BLaER1 treated with 17β-estradiol and CSF1 and Interleukin-3, amounts not matched to agents 10 nM and 100 nM (cell line): ENCODE data around the gene SEC24B.

Experiments
- H3K27ac ChIP-seq, 11 experiments: shearing (Covaris generic); formaldehyde crosslinking; 2 replicates each; pipeline ENCODE4 v1.8.1; 2022
- H3K27me3 ChIP-seq, 11 experiments: shearing (Covaris generic); formaldehyde crosslinking; 2 replicates each; pipeline ENCODE4 v1.8.1; 2022
- H3K36me3 ChIP-seq, 11 experiments: shearing (Covaris generic); formaldehyde crosslinking; 2 replicates each; pipeline ENCODE4 v1.8.1; 2022
- H3K4me1 ChIP-seq, 10 experiments: shearing (Covaris generic); formaldehyde crosslinking; 2 replicates each; pipeline ENCODE4 v1.8.1; 2022
- H3K4me2 ChIP-seq, 11 experiments: shearing (Covaris generic); formaldehyde crosslinking; 2 replicates each; pipeline ENCODE4 v1.8.1; 2022
- H3K4me3 ChIP-seq, 10 experiments: shearing (Covaris generic); formaldehyde crosslinking; 2 replicates each; pipeline ENCODE4 v1.8.1; 2022
- H3K9ac ChIP-seq, 11 experiments: shearing (Covaris generic); formaldehyde crosslinking; 2 replicates each; pipeline ENCODE4 v1.8.1; 2022
- H3K9me3 ChIP-seq, 11 experiments: shearing (Covaris generic); formaldehyde crosslinking; replicated peaks in 1 of 11; 2 replicates each; pipeline ENCODE4 v1.8.1; 2022
- H4K20me1 ChIP-seq, 11 experiments: shearing (Covaris generic); formaldehyde crosslinking; 2 replicates each; pipeline ENCODE4 v1.8.1; 2022
- Cebpa-rat ChIP-seq, 11 experiments: shearing (Covaris generic); IDR thresholded peaks; 2 replicates each; pipeline ENCODE4 v1.8.1; 2022

Gene SEC24B

DNA sequence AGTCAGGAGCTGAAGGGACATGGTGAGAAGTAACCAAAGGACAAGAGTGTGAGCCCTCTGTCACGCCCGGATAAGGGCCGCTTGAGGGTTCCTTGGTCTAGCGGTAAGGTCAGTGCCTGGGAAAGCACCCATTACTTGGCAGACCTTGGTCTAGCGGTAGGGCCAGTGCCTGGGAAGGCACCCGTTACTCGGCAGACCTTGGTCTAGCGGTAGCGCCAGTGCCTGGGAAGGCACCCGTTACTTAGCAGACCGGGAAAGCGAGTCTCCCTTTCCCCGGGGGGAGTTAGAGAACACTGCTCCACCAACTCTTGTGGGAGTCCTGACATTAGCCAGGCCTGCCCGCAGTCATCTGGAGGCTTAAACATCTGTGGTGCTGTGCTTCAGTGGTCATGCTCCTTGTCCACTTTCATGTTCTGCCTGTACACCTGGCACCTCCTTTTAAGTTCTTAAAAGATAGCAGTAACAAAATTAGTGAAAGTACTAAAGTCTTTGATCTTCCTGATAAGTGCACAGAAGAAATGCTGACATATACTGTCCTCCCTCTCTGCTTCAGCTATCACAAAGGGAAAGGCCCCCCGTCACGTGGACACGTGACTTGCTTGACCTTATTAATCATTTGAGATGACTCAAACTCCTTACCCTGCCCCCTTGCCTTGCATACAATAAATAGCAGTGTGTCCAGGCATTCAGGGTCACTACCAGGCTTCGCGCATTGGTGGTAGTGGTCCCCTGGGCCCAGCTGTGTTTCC, 9.3 kb upstream of the SEC24B start:
- Histone ChIP-seq H3K4me3 (no peak overlapping the region), H3K27ac (no peak overlapping the region), H3K4me2 (peak overlapping the region in 7 of 11 experiments; percentile 11 to 49 (median 30); a peak in 11 of 22 replicates), H3K9ac (no peak overlapping the region), H3K4me1 (peaks cover 0 to 29% (median 21%) of the 10 kb centered on the region in 10 experiments; a peak in 17 of 20 replicates), H3K36me3 (no peaks in the 10 kb centered on the region; a peak in 1 of 22 replicates), H3K27me3 (no peaks in the 10 kb centered on the region), H4K20me1 (no peaks in the 10 kb centered on the region), H3K9me3 (no peaks in the 10 kb centered on the region)
- no peak for TF ChIP-seq Cebpa-rat (IDR thresholded peaks at IDR 0.05)

DNA sequence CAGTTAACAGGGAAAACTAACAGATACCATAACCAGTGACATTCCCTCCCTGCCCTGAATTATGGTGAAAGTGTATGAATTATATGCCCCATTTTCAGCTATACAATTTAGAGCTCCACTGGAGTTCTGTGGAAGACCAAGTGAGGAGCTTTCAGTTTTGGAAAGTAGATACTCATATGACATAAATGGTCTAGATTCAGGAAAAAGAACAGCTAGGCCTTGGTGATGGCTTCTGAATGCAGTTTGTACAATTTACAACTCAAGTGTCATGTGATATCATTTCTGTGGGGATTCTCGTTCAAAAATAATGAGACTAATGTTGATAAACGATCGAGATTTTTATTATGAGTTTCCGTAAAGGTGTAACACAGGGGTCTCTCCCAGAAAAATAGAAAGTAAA, 8.2 kb upstream of the SEC24B start:
- no peaks in the 10 kb centered on the region for H4K20me1 ChIP-seq

DNA sequence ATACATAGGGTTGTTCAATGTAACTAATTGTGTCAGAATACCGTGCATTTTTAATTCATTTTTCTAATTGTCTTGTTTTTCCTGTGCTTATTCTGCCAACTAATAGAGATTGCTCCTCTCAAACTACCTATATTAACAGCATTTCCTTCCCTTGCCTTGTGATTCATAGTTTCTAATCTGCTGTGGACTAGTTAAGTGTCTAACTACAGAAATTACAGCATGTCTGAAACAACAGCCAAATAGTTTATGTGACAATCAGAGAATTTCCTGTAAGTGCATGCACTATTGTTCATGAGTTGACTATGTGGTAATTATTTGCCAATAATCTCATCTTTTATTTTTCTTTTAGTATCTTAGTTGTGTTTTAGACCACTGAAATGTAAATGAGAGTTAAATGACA, 4.1 kb upstream of the SEC24B start:
- no peak overlapping the region for H3K9ac ChIP-seq
- no peaks in the 10 kb centered on the region for H3K9me3 ChIP-seq
- peaks cover 12 to 22% (median 16%) of the 10 kb centered on the region in 10 experiments; a peak in 19 of 20 replicates for H3K4me1 ChIP-seq
- no peak for TF ChIP-seq Cebpa-rat (IDR thresholded peaks at IDR 0.05)
- H3K4me3 ChIP-seq: no peak overlapping the region
- H4K20me1 ChIP-seq: peaks cover 2 to 5% (median 4%) of the 10 kb centered on the region in 11 experiments; a peak in 19 of 22 replicates
- no peak overlapping the region for H3K27ac ChIP-seq
- peaks cover 6 to 15% (median 11%) of the 10 kb centered on the region in 11 experiments; a peak in 16 of 22 replicates for H3K36me3 ChIP-seq
- H3K27me3 ChIP-seq: no peaks in the 10 kb centered on the region
- no peak overlapping the region for H3K4me2 ChIP-seq

More for the DNA sequence above, 8.2 kb upstream of the SEC24B start:
- no peak overlapping the region for H3K9ac ChIP-seq
- no peak overlapping the region for H3K4me2 ChIP-seq
- H3K9me3 ChIP-seq: no peaks in the 10 kb centered on the region
- H3K36me3 ChIP-seq: peaks cover 2 to 6% (median 4%) of the 10 kb centered on the region in 11 experiments; a peak in 15 of 22 replicates
- H3K4me1 ChIP-seq: peaks cover 0 to 18% (median 14%) of the 10 kb centered on the region in 10 experiments; a peak in 14 of 20 replicates
- no peak overlapping the region for H3K27ac ChIP-seq
- no peak overlapping the region for H3K4me3 ChIP-seq
- H3K27me3 ChIP-seq: no peaks in the 10 kb centered on the region
- TF ChIP-seq Cebpa-rat (IDR thresholded peaks at IDR 0.05): no peak

DNA sequence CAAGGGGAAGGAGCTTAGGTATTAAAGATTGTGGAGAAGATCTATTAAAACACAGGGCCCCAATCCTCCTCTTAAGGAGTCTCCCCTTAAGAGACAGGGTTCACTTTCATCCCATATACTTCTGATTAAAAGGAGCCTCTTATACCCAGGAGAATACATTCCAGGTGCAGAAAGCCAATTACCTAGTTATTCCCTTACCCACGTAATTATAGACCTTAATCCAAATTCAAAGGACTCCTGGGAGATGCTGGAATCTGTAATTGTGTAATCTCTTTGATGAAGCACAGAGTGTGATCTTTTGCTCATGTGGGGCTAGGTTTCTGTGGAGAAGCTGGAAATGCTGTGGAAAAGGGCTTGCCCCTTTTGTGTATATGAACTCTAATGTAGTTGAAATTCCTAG, 1.4 kb upstream of the SEC24B start:
- Histone ChIP-seq H3K27me3 (no peaks in the 10 kb centered on the region), H3K27ac (no peak overlapping the region), H3K9ac (peak overlapping the region in 8 of 11 experiments; percentile 91 to 97 (median 95); a peak in 8 of 22 replicates), H3K36me3 (peaks cover 8 to 21% (median 13%) of the 10 kb centered on the region in 11 experiments; a peak in 16 of 22 replicates), H3K9me3 (no peaks in the 10 kb centered on the region), H3K4me1 (peaks cover 23 to 38% (median 33%) of the 10 kb centered on the region in 10 experiments), H4K20me1 (peaks cover 29 to 32% (median 31%) of the 10 kb centered on the region in 11 experiments), H3K4me2 (peak overlapping the region; percentile 68 to 95 (median 87)), H3K4me3 (peak overlapping the region in 7 of 10 experiments; percentile 68 to 92 (median 87); a peak in 7 of 20 replicates)
- no peak for TF ChIP-seq Cebpa-rat (IDR thresholded peaks at IDR 0.05)

DNA sequence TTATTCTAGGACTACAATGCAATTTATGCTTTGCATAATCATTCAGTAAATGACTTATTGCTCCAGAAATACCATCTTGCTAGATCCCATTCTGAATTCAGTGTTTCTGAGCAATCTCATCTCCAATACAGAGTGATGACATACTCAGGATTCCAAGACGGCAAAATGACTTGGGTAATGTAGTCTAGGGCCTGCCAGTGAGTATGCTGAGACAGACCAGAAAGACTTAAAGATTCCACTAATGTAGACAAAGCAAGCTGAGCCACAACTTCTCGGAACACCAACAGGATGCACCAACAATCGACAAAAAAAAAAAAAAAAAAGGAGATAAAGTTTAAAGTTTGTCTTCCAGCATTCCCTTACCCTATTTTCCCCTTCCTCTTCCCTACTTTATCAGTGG, 919 bp upstream of the SEC24B start:
- H3K27me3 ChIP-seq: no peaks in the 10 kb centered on the region
- H3K36me3 ChIP-seq: peaks cover 8 to 22% (median 14%) of the 10 kb centered on the region in 11 experiments; a peak in 16 of 22 replicates
- H3K4me1 ChIP-seq: peaks cover 23 to 43% (median 34%) of the 10 kb centered on the region in 10 experiments
- peaks cover 34 to 37% (median 36%) of the 10 kb centered on the region in 11 experiments for H4K20me1 ChIP-seq
- H3K27ac ChIP-seq: peak overlapping the region; percentile 89 to 95 (median 93)
- peak overlapping the region; percentile 68 to 92 (median 86) for H3K4me3 ChIP-seq
- no peak for TF ChIP-seq Cebpa-rat (IDR thresholded peaks at IDR 0.05)
- H3K9ac ChIP-seq: peak overlapping the region; percentile 89 to 97 (median 94)
- no peaks in the 10 kb centered on the region for H3K9me3 ChIP-seq
- H3K4me2 ChIP-seq: peak overlapping the region; percentile 68 to 95 (median 87)

DNA sequence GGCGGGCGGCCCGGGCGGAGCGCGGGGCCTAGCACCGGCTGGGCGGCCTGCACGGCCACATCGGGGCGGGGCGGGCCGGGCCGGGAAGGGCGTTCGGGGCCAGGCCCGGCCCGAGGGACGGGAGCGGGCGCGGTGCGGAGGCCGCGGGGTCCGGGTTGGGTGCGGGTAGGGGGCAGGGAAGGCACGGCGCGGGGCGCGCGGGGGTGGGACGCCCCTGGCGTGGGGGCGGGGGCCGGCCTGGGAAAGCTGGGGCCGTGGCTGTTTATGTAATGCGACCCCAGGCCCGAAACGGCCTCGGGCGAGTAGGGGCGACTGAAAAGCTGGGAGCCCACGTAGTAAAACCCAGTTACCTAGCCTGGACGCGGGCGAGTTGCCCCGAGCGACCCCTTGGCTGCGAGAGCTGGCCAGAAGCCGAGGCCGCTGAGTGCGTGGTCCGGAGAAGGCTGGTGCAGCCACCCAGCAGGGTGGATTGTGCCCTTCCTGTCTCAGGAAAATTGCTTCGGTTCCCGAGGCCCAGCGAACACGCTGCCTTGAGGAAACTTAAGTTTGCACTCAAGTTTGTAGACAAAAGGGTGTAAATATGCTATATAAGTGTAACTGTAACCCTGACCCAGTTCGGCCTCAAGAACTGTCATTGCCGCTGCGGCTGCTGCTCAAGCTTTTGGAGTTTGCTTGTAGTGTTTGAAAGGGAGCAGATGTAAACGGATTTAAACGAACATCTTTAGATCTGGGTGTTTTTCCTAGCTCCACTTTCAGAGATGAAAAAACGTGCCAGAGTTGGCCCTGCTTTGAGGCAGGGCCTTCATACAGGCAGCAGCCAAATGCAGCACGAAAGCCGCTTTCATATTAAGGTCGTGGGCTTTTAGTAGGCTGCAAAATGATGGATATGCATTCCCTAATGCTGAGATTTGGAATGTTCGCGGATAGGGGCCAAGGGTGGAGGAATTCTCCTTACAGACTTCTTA, 674 bp downstream of the SEC24B start:
- no peak for TF ChIP-seq Cebpa-rat (IDR thresholded peaks at IDR 0.05)
- H3K4me3 ChIP-seq: peak overlapping the region; percentile 68 to 92 (median 86)
- peaks cover 8 to 22% (median 14%) of the 10 kb centered on the region in 11 experiments; a peak in 16 of 22 replicates for H3K36me3 ChIP-seq
- H3K9ac ChIP-seq: peak overlapping the region; percentile 89 to 97 (median 94)
- H3K27ac ChIP-seq: peak overlapping the region; percentile 89 to 95 (median 93)
- H4K20me1 ChIP-seq: peaks cover 50 to 53% (median 52%) of the 10 kb centered on the region in 11 experiments
- H3K4me2 ChIP-seq: peak overlapping the region; percentile 69 to 97 (median 90)
- no peaks in the 10 kb centered on the region for H3K27me3 ChIP-seq
- no peaks in the 10 kb centered on the region for H3K9me3 ChIP-seq
- H3K4me1 ChIP-seq: peaks cover 34 to 59% (median 48%) of the 10 kb centered on the region in 10 experiments

DNA sequence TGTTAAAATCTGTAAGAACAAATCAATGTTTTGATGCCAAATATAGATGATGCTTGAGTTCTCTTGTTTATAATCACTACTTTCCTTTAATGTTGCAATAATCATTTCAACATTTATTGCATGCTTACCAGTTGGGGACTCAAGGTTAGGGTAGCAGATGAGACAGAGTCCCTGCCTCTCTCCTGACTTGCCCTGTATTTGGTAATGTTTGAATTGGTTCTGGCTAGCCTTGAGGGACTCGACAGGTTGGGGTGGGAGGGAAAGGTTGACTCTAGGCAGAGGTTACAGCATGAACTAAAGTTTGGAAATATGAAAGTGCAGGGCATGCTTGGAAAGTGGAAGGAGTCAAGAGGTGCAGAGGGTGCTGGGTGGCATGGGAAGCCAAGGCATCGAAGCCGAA, 2.0 kb downstream of the SEC24B start:
- Histone ChIP-seq H3K27me3 (no peaks in the 10 kb centered on the region), H3K9me3 (no peaks in the 10 kb centered on the region), H3K4me1 (peaks cover 34 to 64% (median 53%) of the 10 kb centered on the region in 10 experiments), H3K27ac (no peak overlapping the region), H3K9ac (peak overlapping the region in 9 of 11 experiments; percentile 91 to 97 (median 95); a peak in 17 of 22 replicates), H4K20me1 (peaks cover 63 to 66% (median 65%) of the 10 kb centered on the region in 11 experiments), H3K36me3 (peaks cover 2 to 14% (median 7%) of the 10 kb centered on the region in 11 experiments; a peak in 13 of 22 replicates), H3K4me2 (peak overlapping the region; percentile 69 to 97 (median 90)), H3K4me3 (peak overlapping the region; percentile 68 to 92 (median 86); a peak in 15 of 20 replicates)
- TF ChIP-seq Cebpa-rat (IDR thresholded peaks at IDR 0.05): no peak

DNA sequence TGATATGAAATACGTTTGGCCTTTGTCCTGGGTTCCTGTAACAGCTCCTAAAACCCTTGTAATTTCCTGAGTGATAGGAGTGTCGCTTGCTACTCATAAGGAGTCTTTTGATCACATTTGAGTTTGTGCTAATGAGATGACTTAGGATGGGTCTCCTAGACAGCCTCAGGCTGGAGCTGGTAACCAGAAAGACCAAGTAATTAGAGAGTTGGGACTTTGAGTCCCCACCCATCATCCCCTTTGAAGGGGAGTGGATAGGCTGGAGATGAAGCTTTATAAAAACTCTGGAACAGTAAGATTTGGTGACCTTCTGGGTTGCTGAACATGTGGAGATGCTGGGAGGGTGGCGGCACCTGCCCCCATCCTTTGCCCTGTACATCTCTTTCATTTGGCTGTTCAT, 2.9 kb downstream of the SEC24B start:
- no peak overlapping the region for H3K4me3 ChIP-seq
- H3K4me1 ChIP-seq: peaks cover 34 to 70% (median 55%) of the 10 kb centered on the region in 10 experiments

More for the DNA sequence above, 2.9 kb downstream of the SEC24B start:
- Histone ChIP-seq H3K27me3 (no peaks in the 10 kb centered on the region), H3K9ac (peak overlapping the region in 1 of 11 experiments; percentile 94; a peak in 2 of 22 replicates), H3K4me2 (peak overlapping the region; percentile 69 to 97 (median 90)), H4K20me1 (peaks cover 72 to 75% (median 74%) of the 10 kb centered on the region in 11 experiments), H3K36me3 (peaks cover 0 to 20% (median 4%) of the 10 kb centered on the region in 11 experiments; a peak in 5 of 22 replicates), H3K9me3 (no peaks in the 10 kb centered on the region), H3K27ac (no peak overlapping the region)
- no peak for TF ChIP-seq Cebpa-rat (IDR thresholded peaks at IDR 0.05)
